ENCODE data around the gene TOR4A.
A peak's percentile ranks its signal among the peaks of the same experiment; 100 is the strongest.

Gene TOR4A

GRCh38 chr9:137286975-137287383, 9.5 kb downstream of the TOR4A start:
- H3K79me2 ChIP-seq, result no peaks in the 10 kb centered on the region
- H3K9me3 ChIP-seq (ENCODE audit: control insufficient read depth, low read length), result no peaks in the 10 kb centered on the region
- no peak overlapping the region for H2AFZ ChIP-seq
- peak; percentile 26 for TF ChIP-seq CTCF (IDR thresholded peaks at IDR 0.05)
- H3K9ac ChIP-seq, result no peak overlapping the region
- no peaks in the 10 kb centered on the region for H3K4me1 ChIP-seq
- H3K4me3 ChIP-seq (ENCODE audit: low read depth, low read length), result no peak overlapping the region
- no peak overlapping the region for H3K27ac ChIP-seq
- H3K36me3 ChIP-seq (ENCODE audit: control insufficient read depth, insufficient read depth, low read length), result no peaks in the 10 kb centered on the region
- no peaks in the 10 kb centered on the region for H3K27me3 ChIP-seq (ENCODE audit: control insufficient read depth, insufficient read depth, low read length)
- no peak overlapping the region for H3K4me2 ChIP-seq (ENCODE audit: low read length)

- H3K9ac ChIP-seq, result no peak overlapping the region
- no peak overlapping the region for H2AFZ ChIP-seq
- no peak for TF ChIP-seq CTCF (IDR thresholded peaks at IDR 0.05)
- H3K27ac ChIP-seq, result no peak overlapping the region
- no peaks in the 10 kb centered on the region for H3K4me1 ChIP-seq
- H3K36me3 ChIP-seq (ENCODE audit: control insufficient read depth, insufficient read depth, low read length), result no peaks in the 10 kb centered on the region
- no peak overlapping the region for H3K4me3 ChIP-seq (ENCODE audit: low read depth, low read length)
- H3K27me3 ChIP-seq (ENCODE audit: control insufficient read depth, insufficient read depth, low read length), result no peaks in the 10 kb centered on the region
- no peaks in the 10 kb centered on the region for H3K79me2 ChIP-seq
- no peak overlapping the region for H3K4me2 ChIP-seq (ENCODE audit: low read length)
- H3K9me3 ChIP-seq (ENCODE audit: control insufficient read depth, low read length), result no peaks in the 10 kb centered on the region
Observed at GRCh38 chr9:137293094-137293481, 15.6 kb downstream of the TOR4A start.

GRCh38 chr9:137293482-137294090, 16.1 kb downstream of the TOR4A start:
- H3K4me1 ChIP-seq, result no peaks in the 10 kb centered on the region

GRCh38 chr9:137294091-137294680, 16.7 kb downstream of the TOR4A start:
- no peak overlapping the region for H3K4me3 ChIP-seq (ENCODE audit: low read depth, low read length)
- H3K79me2 ChIP-seq, result no peaks in the 10 kb centered on the region
- no peak overlapping the region for H2AFZ ChIP-seq
- no peak overlapping the region for H3K9ac ChIP-seq
- no peaks in the 10 kb centered on the region for H3K36me3 ChIP-seq (ENCODE audit: control insufficient read depth, insufficient read depth, low read length)
- no peak overlapping the region for H3K27ac ChIP-seq
- no peak overlapping the region for H3K4me2 ChIP-seq (ENCODE audit: low read length)
- no peaks in the 10 kb centered on the region for H3K9me3 ChIP-seq (ENCODE audit: control insufficient read depth, low read length)
- no peak for TF ChIP-seq CTCF (IDR thresholded peaks at IDR 0.05)
- no peaks in the 10 kb centered on the region for H3K27me3 ChIP-seq (ENCODE audit: control insufficient read depth, insufficient read depth, low read length)
- H3K4me1 ChIP-seq, result no peaks in the 10 kb centered on the region

More at GRCh38 chr9:137293482-137294090, 16.1 kb downstream of the TOR4A start:
- Histone ChIP-seq H3K4me2 (ENCODE audit: low read length) (no peak overlapping the region), H2AFZ (no peak overlapping the region), H3K27me3 (ENCODE audit: control insufficient read depth, insufficient read depth, low read length) (no peaks in the 10 kb centered on the region), H3K79me2 (no peaks in the 10 kb centered on the region), H3K9me3 (ENCODE audit: control insufficient read depth, low read length) (no peaks in the 10 kb centered on the region), H3K9ac (no peak overlapping the region), H3K4me3 (ENCODE audit: low read depth, low read length) (no peak overlapping the region), H3K36me3 (ENCODE audit: control insufficient read depth, insufficient read depth, low read length) (no peaks in the 10 kb centered on the region), H3K27ac (no peak overlapping the region)
- TF ChIP-seq CTCF (IDR thresholded peaks at IDR 0.05), result no peak
